GM21526 (cell line): Measurements from ENCODE around the gene ARHGAP24.
"Not testable (repeated sequence)": the region's sequence is repeated elsewhere in the genome, so short reads cannot be mapped to it uniquely, and the experiment has no call there.

ENCODE experiments used
- ATAC-seq: cut with Tn5 transposase; IDR thresholded peaks from one replicate; pipeline ENCODE4 v1.9.1; 2021; ENCODE audit warnings: moderate library complexity; ENCODE audit not compliant: unreplicated experiment, low FRiP score

Gene ARHGAP24

GRCh38 chr4:85979276-85979675, 504.3 kb downstream of the ARHGAP24 start:
- peak; percentile 92 for ATAC-seq

- no peak for ATAC-seq
Measured at GRCh38 chr4:85986266-85986665, 511.3 kb downstream of the ARHGAP24 start.

- no peak for ATAC-seq
Measured at GRCh38 chr4:85993641-85994040, 518.7 kb downstream of the ARHGAP24 start.

- no peak for ATAC-seq
Measured at GRCh38 chr4:85994576-85994975, 519.6 kb downstream of the ARHGAP24 start.

GRCh38 chr4:85995361-85995760, 520.4 kb downstream of the ARHGAP24 start:
- no peak for ATAC-seq

- no peak for ATAC-seq
Measured at GRCh38 chr4:86001591-86001990, 526.6 kb downstream of the ARHGAP24 start.

GRCh38 chr4:86004030-86004429, 529.1 kb downstream of the ARHGAP24 start:
- no peak for ATAC-seq

- ATAC-seq, result no peak
Measured at GRCh38 chr4:86006057-86006456, 531.1 kb downstream of the ARHGAP24 start.

- ATAC-seq, result no peak
Measured at GRCh38 chr4:86007042-86007441, 532.1 kb downstream of the ARHGAP24 start.

- no peak for ATAC-seq
Measured at GRCh38 chr4:86011117-86011516, 536.2 kb downstream of the ARHGAP24 start.

- ATAC-seq, result no peak
Measured at GRCh38 chr4:86013621-86014020, 538.7 kb downstream of the ARHGAP24 start.

GRCh38 chr4:86014599-86014998, 539.6 kb downstream of the ARHGAP24 start:
- no peak for ATAC-seq

- no peak for ATAC-seq
Measured at GRCh38 chr4:86015412-86016350, 540.7 kb downstream of the ARHGAP24 start.

GRCh38 chr4:86019362-86019761, 544.4 kb downstream of the ARHGAP24 start:
- no peak for ATAC-seq

GRCh38 chr4:86019906-86020305, 545.0 kb downstream of the ARHGAP24 start:
- ATAC-seq, result no peak

GRCh38 chr4:86021671-86022070, 546.7 kb downstream of the ARHGAP24 start:
- ATAC-seq, result not testable (repeated sequence)

- ATAC-seq, result no peak
Measured at GRCh38 chr4:86026720-86027119, 551.8 kb downstream of the ARHGAP24 start.

- ATAC-seq, result no peak
Measured at GRCh38 chr4:86031927-86032326, 557.0 kb downstream of the ARHGAP24 start.

GRCh38 chr4:86032476-86033022, 557.6 kb downstream of the ARHGAP24 start:
- ATAC-seq, result no peak

- no peak for ATAC-seq
Measured at GRCh38 chr4:86033171-86033570, 558.2 kb downstream of the ARHGAP24 start.

- ATAC-seq, result no peak
Measured at GRCh38 chr4:86034616-86035015, 559.7 kb downstream of the ARHGAP24 start.

GRCh38 chr4:86035688-86036087, 560.7 kb downstream of the ARHGAP24 start:
- ATAC-seq, result no peak
